Measurements from ENCODE around the gene C18orf32. TPM values are rescaled to one million over a fixed set of nuclear protein-coding genes. Genes with fewer than 3 reads are reported as not detected.

The C18orf32 gene
- total and polyA plus RNA-seq, 10 of the 15 experiments (the other 5 are each of a cell fraction or from before 2014, with no cell fraction given) = 11.5 to 67.0 (median 32.9) TPM

GRCh38 chr18:49514577-49514976 is 27.5 kb upstream of the C18orf32 start:
- Histone ChIP-seq H3K4me2 (ENCODE audit: control insufficient read depth, insufficient read depth) (no peak overlapping the region), H3K79me2 (ENCODE audit: control insufficient read depth, insufficient read depth, low read length) (no peaks in the 10 kb centered on the region), H3K4me1 (ENCODE audit: control insufficient read depth, insufficient read depth, low read length) (no peaks in the 10 kb centered on the region), H3K27ac (ENCODE audit: control insufficient read depth, insufficient read depth) (no peak overlapping the region), H4K20me1 (ENCODE audit: control insufficient read depth, insufficient read depth) (no peaks in the 10 kb centered on the region), H3K9ac (ENCODE audit: control insufficient read depth, insufficient read depth, low read length) (no peak overlapping the region), H2AFZ (ENCODE audit: control insufficient read depth, low read depth, low read length) (no peak overlapping the region), H3K9me3 (replicated peaks; ENCODE audit: control insufficient read depth, insufficient read depth, low read length) (no peaks in the 10 kb centered on the region), H3K4me3 (no peak overlapping the region), H3K36me3 (ENCODE audit: control insufficient read depth in 2 of 2, insufficient read depth in 2 of 2, low read length in 1 of 2) (no peaks in the 10 kb centered on the region), H3K27me3 (replicated peaks in 1 of 2; ENCODE audit: control insufficient read depth in 2 of 2, insufficient read depth in 2 of 2, low read length in 1 of 2) (no peaks in the 10 kb centered on the region)
- FAIRE-seq = no peak
- no TSS peak for BruUV-seq (replicated peaks)
- in situ Hi-C loops (cut with MboI) (loop anchor here (5.0 kb wide), 1 partner anchor 343 kb away; no protein-coding TSS in a partner anchor), intact Hi-C loops (cut with micrococcal nuclease; ENCODE audit: unreplicated experiment) (loop anchor here (10.0 kb wide), 2 partner anchors 130 to 680 kb away; partner anchors contain the start of gene MYO5B)
- no peak for DNase-seq (ENCODE audit: low read depth, low spot score)
- WGBS (ENCODE audit: insufficient coverage, insufficient replicate concordance, low lambda C conversion rate, missing lambda C conversion rate) = 74% methylated on average over 9 of the region's 9 CpGs
- ChIA-PET SMC1A (ENCODE audit: uncharacterized antibody, unreplicated experiment) (interaction anchor here (0.8 to 1.8 kb wide), 6 partner anchors 14 to 843 kb away, joined by 3 to 5 read pairs (median 3); no protein-coding TSS in a partner anchor), POLR2A (no interaction called here), RAD21 (ENCODE audit: unreplicated experiment) (interaction anchor here (0.7 to 0.9 kb wide), 3 partner anchors 213 to 346 kb away, joined by 3 read pairs; no protein-coding TSS in a partner anchor), CTCF (interaction anchor here (0.6 to 13.3 kb wide), 8 partner anchors 9 to 1034 kb away, joined by 3 to 177 read pairs (median 3); partner anchors contain the start of gene MYO5B)
- ATAC-seq = no peak
- TF ChIP-seq REST (IDR thresholded peaks at IDR 0.05; ENCODE audit: low read depth, low read length) (no peak), ATF2 (IDR thresholded peaks at IDR 0.05; ENCODE audit: low read length) (no peak), ZNF622 (IDR thresholded peaks at IDR 0.05) (no peak), NR2F1 (conservative IDR thresholded peaks at IDR 0.05) (no peak), SPI1 (IDR thresholded peaks at IDR 0.05; ENCODE audit: borderline replicate concordance, insufficient read depth, low read depth, low read length) (no peak), CHD4 (IDR thresholded peaks at IDR 0.05) (no peak), NRF1 (conservative IDR thresholded peaks at IDR 0.05; ENCODE audit: low read depth, low read length) (no peak), SMC3 (IDR thresholded peaks at IDR 0.05; ENCODE audit: borderline replicate concordance, low read length) (no peak), KDM1A (IDR thresholded peaks at IDR 0.05; ENCODE audit: borderline replicate concordance) (no peak), SREBF2 (IDR thresholded peaks at IDR 0.05; ENCODE audit: low read length) (no peak), SMAD1 (IDR thresholded peaks at IDR 0.05; ENCODE audit: low read depth, partially characterized antibody) (no peak), POLR2AphosphoS2 (IDR thresholded peaks at IDR 0.05; ENCODE audit: low read depth, low read length) (no peak), NKRF (conservative IDR thresholded peaks at IDR 0.05) (no peak), ZNF592 (IDR thresholded peaks at IDR 0.05) (no peak)

Measured in GM12878 (cell line).